Activated CD8-positive, alpha-beta memory T cell treated with anti-CD3 and anti-CD28 coated beads, Interleukin-2, amount 10 ng/mL, durations not matched to agents 7 days and 5 days (primary cell): ENCODE results near the gene NAT8L. TPM values are rescaled to one million over a fixed set of nuclear protein-coding genes. Genes with fewer than 3 reads are reported as not detected.

Experiments used
- ATAC-seq: fragments of 150-1000 bp; cut with Tn5 transposase; one replicate; pipeline ENCODE4 v1.10.0; 2021; ENCODE audit warnings: moderate library complexity
- CTCF ChIA-PET: fragments of 350-600 bp; sonication (Branson Sonifier 250); formaldehyde crosslinking; loops from one replicate; lab custom pipeline; 2021; ENCODE audit warnings: antibody characterized with exemption; lab: Charles Lee
- DNase-seq: peaks from one replicate; pipeline ENCODE4 v3.0.0-alpha.2; 2020
- H3K27ac Mint-ChIP-seq: one replicate; pipeline ENCODE4 v1.8.0; 2021; ENCODE audit warnings: mild to moderate bottlenecking, mixed read lengths
- H3K27me3 Mint-ChIP-seq: one replicate; pipeline ENCODE4 v1.8.0; 2021; ENCODE audit warnings: mixed read lengths
- H3K36me3 Mint-ChIP-seq: one replicate; pipeline ENCODE4 v1.8.0; 2021; ENCODE audit warnings: mild to moderate bottlenecking, mixed read lengths
- H3K4me1 Mint-ChIP-seq: one replicate; pipeline ENCODE4 v1.8.0; 2021; ENCODE audit warnings: mixed read lengths
- H3K4me3 Mint-ChIP-seq: one replicate; pipeline ENCODE4 v1.8.0; 2021; ENCODE audit warnings: mild to moderate bottlenecking, moderate library complexity, mixed read lengths
- H3K9me3 Mint-ChIP-seq: one replicate; pipeline ENCODE4 v1.8.0; 2022; ENCODE audit warnings: low read depth, mixed read lengths
- total RNA-seq, 2 experiments: library from RNA; stranded (reverse); gene quantifications; one replicate each; pipeline ENCODE4 v1.2.3, GENCODE V29; 2021

NAT8L gene
- total RNA-seq, 2 experiments from 2014 or later, result 0.09 to 0.40 TPM

DNA sequence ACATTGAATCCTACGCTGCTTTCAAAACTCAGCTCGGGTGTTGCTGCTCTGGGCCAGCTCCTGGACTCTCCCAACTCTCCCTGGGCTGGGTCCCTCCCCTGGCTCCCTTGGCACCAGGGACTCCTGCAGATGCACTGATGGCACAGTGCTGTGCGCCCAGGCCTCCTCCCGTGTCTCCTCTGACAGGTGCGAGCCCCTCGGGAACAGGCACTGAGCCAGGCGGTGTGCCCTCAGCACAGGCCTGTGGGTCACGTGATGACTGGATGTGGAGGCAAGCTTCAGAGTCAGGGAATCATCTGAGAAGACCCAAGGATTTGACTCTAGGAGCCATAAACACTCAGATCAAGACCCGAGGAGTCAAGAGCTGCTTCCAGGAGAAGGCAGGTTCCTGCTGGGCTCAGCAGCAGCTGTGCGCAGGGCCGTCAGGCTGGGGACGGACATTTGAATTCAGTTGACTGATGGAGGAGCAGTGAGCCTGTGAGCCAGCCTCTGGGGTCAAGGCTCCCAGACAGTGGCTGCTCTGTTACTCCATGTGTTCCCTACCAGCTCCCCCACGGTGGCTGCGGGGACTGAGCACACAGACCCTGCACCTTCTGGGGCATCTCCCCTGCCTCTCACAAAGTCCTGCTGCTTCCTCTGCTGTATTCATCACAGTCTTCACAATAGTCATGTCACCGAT is 33.0 kb downstream of the NAT8L start:
- ATAC-seq (no peak), DNase-seq (no peak)
- Mint-ChIP-seq H3K27me3 (peaks cover 17% of the 10 kb centered on the region), H3K4me1 (no peaks in the 10 kb centered on the region), H3K4me3 (no peak overlapping the region), H3K27ac (no peak overlapping the region), H3K9me3 (peaks cover 8% of the 10 kb centered on the region), H3K36me3 (peaks cover 4% of the 10 kb centered on the region)
- CTCF ChIA-PET, result no interaction called here

DNA sequence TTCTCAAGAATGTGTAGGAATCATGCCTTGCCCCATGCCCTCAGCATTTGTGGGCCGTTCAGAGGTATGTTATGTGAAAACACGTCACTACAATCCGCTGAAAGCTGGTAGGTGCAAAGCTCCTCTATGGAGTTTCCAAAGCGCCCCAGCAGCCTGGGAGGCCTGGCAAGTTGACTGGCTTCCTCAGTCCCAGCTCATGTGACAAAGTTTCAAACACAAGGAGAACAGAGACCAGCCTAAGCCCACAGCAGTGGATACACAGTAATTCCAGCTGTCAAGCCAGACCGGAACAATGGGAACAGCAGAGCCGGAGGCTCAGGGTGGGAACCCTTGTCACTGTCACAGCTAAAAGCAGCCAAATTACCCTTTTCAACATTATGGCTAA is 33.5 kb downstream of the NAT8L start:
- Mint-ChIP-seq H3K4me1 (no peaks in the 10 kb centered on the region), H3K27ac (no peak overlapping the region), H3K36me3 (peaks cover 4% of the 10 kb centered on the region), H3K27me3 (peaks cover 15% of the 10 kb centered on the region), H3K9me3 (peaks cover 8% of the 10 kb centered on the region), H3K4me3 (no peak overlapping the region)
- CTCF ChIA-PET, result no interaction called here
- DNase-seq, result no peak
- ATAC-seq, result no peak

DNA sequence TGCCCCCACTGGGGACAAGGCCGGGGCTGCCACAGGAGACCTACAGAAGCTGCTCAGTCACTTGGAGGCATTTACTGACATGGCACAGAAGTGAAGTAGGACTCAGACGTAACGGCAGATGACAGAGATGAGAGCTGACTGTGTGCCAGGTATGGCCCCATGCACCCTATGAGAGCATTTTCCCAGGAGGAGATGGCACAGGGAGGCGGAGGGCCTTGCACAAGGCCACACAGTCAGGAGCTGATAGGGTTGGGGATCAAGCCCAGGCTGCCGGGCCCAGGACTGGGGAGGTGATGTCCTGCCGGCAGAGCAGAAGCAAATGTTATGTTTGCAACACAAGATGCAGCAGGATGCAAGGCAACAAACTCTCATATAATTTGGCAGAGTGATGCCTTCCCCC is 34.1 kb downstream of the NAT8L start:
- Mint-ChIP-seq H3K4me3 (no peak overlapping the region), H3K27me3 (peaks cover 15% of the 10 kb centered on the region), H3K9me3 (peaks cover 8% of the 10 kb centered on the region), H3K27ac (no peak overlapping the region), H3K36me3 (peaks cover 4% of the 10 kb centered on the region), H3K4me1 (no peaks in the 10 kb centered on the region)
- CTCF ChIA-PET, result no interaction called here
- no peak for ATAC-seq
- no peak for DNase-seq

DNA sequence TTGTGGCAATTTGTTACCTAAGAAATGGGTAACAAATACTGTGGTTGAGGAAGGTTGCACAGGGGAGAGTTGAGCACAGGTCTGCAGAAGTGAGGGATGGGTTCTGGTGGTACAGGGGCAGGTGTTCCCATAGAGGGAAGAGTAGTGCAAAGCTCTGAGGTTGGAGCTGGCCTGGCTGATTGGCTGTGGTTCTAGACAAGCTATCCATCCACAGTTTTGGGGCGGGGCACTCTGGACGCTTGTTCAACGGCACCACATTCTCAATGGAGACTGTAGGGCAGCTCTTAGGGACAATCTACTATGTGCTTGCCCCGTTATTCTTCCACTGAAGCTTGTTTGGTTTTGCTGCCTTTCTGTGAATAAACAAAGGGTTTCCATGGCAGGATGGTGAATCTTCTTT is 35.4 kb downstream of the NAT8L start:
- ATAC-seq (no peak), DNase-seq (no peak)
- Mint-ChIP-seq H3K27me3 (peaks cover 10% of the 10 kb centered on the region), H3K36me3 (peaks cover 4% of the 10 kb centered on the region), H3K4me3 (no peak overlapping the region), H3K4me1 (no peaks in the 10 kb centered on the region), H3K27ac (no peak overlapping the region), H3K9me3 (peaks cover 8% of the 10 kb centered on the region)
- CTCF ChIA-PET, result no interaction called here

DNA sequence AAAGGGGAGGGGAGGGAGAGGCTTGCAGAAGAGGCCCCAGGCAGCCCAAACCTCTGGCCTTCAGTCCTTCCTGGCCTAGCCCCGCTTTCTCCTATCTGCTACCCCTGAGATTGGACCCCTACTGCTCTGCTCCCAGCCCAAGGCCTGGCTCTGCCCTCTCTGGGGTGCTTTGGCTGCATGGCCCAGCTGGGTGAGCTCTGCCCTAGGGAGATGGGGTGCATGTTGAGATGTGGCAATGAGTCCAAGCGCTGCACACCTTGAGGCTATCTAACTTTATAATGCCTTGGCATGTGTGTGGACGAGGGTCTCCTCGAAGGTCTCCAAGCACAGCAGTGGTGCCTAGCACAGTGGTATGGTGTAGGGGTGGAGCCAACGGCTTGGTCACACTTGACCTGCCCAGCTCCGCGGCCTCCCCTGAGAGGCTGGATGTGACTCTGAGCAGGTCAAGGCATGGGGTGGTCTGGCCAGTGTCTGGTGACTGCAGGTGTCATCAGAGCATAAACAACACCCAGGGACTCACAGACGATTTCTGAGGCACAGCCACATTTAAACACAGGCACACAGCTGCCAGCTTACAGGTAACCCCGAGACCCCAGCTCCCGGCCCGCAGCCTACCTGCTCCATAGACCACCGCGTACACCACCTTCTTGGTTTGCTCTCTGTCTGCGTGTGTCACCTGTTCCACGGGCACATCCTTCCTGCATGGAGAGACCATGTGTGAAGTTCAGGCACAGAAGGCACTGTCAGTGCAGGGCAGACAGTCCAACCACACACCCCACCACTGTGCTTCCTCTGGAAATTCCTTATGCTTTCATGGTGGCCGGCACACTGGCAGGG is 36.3 kb downstream of the NAT8L start:
- H3K36me3 Mint-ChIP-seq, result peaks cover 4% of the 10 kb centered on the region
- no peaks in the 10 kb centered on the region for H3K4me1 Mint-ChIP-seq
- DNase-seq (no peak), ATAC-seq (no peak)
- no peak overlapping the region for H3K4me3 Mint-ChIP-seq
- peaks cover 7% of the 10 kb centered on the region for H3K27me3 Mint-ChIP-seq
- CTCF ChIA-PET, result no interaction called here
- H3K27ac Mint-ChIP-seq, result no peak overlapping the region
- peaks cover 8% of the 10 kb centered on the region for H3K9me3 Mint-ChIP-seq

DNA sequence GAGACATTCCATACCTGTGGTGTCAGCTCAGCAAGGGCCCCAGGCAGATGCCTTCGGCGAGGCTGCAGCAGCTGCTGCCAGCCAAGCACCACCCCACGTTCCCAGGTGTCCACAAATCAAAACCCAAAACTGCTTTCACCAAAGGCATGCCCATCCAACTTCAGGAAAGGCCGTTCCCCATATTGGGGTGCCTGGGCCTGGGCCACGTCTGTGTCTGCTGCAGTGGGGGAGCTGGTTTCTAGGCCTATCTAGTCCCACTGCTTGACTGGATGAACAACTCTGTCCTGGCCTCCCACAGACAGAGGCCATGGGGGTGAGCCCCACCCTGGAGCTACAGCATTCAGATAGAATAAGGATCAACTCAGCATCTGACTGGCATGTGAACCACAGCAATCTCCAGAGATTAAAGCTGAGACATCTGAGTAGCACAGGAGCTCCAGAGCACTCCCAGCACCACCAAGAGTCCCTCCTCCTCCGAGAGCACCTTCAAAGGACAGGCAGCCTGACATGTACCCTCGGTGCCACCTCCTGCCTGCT is 37.0 kb downstream of the NAT8L start:
- no peak overlapping the region for H3K27ac Mint-ChIP-seq
- H3K27me3 Mint-ChIP-seq, result peaks cover 13% of the 10 kb centered on the region
- no peaks in the 10 kb centered on the region for H3K4me1 Mint-ChIP-seq
- no peak for ATAC-seq
- CTCF ChIA-PET, result no interaction called here
- DNase-seq, result no peak
- peaks cover 8% of the 10 kb centered on the region for H3K9me3 Mint-ChIP-seq
- no peak overlapping the region for H3K4me3 Mint-ChIP-seq
- peaks cover 4% of the 10 kb centered on the region for H3K36me3 Mint-ChIP-seq

DNA sequence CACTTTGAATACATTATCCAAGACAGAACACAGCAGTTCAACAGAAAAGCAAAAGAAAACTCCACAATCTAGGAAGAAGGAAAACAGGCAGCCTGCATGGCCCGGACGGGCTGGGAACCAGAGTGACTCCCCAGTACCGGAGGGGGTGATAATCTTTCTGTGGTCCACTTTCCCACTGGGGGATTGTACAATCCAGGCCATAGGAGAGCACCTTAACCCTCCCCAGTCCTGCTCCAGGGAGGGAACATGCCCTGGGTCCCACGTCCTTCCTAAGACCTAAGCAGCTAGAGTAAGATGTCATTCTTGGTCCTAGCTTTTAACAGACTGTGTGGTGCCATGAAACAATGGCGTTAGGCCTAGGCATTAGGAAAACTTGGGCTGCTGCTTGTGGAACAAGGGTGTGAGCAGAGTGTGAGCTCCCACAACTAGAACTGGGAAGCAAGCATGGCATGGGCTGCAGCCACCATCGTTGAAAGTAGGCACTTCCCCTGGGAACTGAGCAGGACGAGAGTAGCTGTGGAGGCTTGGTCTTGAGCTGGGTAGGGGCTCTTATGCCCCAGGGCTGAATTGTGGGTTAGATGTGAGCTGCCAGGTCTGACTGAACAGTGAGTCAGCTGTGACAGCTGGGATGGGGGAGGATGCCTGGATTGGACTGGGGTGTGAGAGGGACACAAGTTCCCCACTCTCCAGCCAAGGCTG is 42.4 kb downstream of the NAT8L start:
- CTCF ChIA-PET, result interaction anchor here (1.1 kb wide), 1 partner anchor 51 kb away, joined by 3 read pairs; no protein-coding TSS in a partner anchor
- no peak for ATAC-seq

DNA sequence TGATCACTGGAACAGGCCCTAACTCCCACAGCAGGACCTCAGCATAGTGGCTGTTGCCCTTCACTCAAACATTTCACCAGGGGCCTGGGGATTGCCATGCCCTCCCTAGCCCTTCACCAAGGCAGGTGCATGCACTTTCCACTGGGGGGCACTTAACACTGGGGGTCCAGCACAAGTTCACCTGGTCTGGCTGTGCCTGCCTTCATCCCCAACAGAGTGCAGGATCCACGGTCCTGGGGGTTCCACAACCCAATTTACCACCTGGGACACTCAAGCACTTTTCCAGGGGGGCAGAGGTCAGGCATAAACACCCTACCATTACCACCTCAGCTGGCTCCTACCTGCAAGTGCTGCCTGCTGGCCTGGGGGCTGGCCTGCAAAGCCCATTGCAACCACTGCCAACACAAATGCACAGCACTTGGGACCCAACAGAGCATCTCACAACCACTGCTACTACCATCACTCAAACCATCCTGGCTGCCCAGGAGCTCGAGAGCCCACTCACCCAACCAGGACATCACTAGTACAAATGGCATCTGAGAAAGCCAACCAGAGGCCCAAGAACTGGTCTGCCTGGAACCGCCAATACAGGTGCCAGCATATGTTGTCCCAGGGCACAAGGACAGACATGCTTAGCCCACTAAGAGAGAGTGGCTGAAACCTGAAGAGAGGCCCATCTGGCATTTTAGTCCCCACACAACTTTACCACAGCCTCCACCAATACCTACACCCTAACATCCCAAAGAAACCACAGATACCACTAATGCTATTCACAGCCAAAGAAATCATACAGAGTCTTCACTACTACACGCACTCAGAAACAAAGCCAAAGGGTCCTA is 43.1 kb downstream of the NAT8L start:
- ATAC-seq (no peak), DNase-seq (no peak)
- CTCF ChIA-PET, result no interaction called here
- H3K36me3 Mint-ChIP-seq, result peaks cover 12% of the 10 kb centered on the region
- peaks cover 8% of the 10 kb centered on the region for H3K9me3 Mint-ChIP-seq
- H3K27me3 Mint-ChIP-seq, result peaks cover 19% of the 10 kb centered on the region
- H3K27ac Mint-ChIP-seq, result no peak overlapping the region
- H3K4me1 Mint-ChIP-seq, result peaks cover 7% of the 10 kb centered on the region
- H3K4me3 Mint-ChIP-seq, result no peak overlapping the region

More for the DNA sequence above, 42.4 kb downstream of the NAT8L start:
- no peak overlapping the region for H3K27ac Mint-ChIP-seq
- DNase-seq, result no peak
- H3K27me3 Mint-ChIP-seq, result peaks cover 19% of the 10 kb centered on the region
- H3K4me1 Mint-ChIP-seq, result peaks cover 7% of the 10 kb centered on the region
- H3K4me3 Mint-ChIP-seq, result no peak overlapping the region
- H3K36me3 Mint-ChIP-seq, result peaks cover 15% of the 10 kb centered on the region
- peaks cover 12% of the 10 kb centered on the region for H3K9me3 Mint-ChIP-seq

DNA sequence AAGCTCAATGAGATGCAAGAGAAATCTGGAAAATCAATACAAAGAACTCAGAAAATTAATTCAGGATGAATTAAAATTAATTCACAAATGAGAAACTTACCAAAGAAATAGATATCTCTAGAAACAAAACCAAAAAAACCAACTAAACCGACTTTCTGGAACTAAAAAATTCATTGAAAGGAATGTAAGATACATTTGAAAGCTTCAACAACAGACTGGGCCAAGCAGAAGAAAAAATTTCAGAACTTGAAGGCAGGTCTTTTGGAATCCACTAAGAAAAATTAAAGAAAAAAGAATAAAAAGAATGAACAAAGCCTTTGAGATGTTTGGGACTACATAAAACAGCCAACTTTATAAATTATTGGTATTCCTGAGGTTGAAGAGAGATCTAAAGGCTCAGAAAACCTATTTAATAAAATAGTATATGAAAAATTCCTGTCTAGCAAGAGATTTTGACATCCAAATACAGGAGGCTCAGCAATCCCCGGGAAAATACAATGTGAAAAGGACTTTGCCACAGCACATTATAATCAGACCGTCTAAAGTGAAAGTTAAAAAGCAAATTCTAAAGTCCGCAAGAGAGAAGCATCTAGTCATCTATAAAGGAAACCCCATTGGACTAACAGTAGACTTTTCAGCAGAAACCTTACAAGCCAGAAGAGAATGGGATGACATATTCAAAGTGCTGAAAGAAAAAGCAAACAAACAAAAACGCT is 44.2 kb downstream of the NAT8L start:
- Mint-ChIP-seq H3K9me3 (peaks cover 8% of the 10 kb centered on the region), H3K36me3 (peaks cover 12% of the 10 kb centered on the region), H3K4me1 (peaks cover 7% of the 10 kb centered on the region), H3K4me3 (no peak overlapping the region), H3K27ac (no peak overlapping the region), H3K27me3 (peaks cover 22% of the 10 kb centered on the region)
- DNase-seq (no peak), ATAC-seq (no peak)
- CTCF ChIA-PET, result no interaction called here

DNA sequence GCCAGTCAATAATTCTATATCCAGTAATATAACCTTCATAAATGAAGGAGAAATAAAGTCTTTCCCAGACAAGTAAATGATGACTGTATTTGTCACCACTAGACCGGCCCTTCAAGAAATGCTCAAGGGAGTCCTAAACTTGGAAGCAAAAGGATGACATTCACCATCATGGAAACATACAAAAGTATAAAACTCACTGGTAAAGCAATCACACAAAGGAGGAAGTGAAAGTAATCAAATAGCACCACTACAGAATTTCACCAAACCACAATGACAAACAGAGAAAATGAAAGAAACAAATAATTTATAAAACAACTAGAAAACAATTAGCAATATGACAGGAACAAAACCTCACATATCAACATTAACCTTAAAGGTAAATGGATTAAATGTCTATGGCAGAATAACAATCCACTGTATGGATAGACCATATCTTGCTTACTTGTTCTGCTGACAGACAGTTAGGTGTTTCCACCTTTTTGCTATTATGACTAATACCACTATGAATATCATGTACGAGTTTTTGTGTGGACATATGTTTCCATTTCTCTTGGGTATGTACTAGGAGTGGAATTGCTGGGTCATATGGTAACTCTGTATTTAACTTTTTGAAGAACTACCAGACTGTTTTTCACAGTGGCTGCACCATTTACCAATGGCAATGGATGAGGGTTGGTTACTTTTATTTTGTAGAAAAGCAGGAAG is 44.9 kb downstream of the NAT8L start:
- H3K9me3 Mint-ChIP-seq, result peaks cover 8% of the 10 kb centered on the region
- H3K27ac Mint-ChIP-seq, result no peak overlapping the region
- no peak overlapping the region for H3K4me3 Mint-ChIP-seq
- DNase-seq, result no peak
- peaks cover 12% of the 10 kb centered on the region for H3K36me3 Mint-ChIP-seq
- CTCF ChIA-PET, result no interaction called here
- H3K4me1 Mint-ChIP-seq, result peaks cover 7% of the 10 kb centered on the region
- peaks cover 29% of the 10 kb centered on the region for H3K27me3 Mint-ChIP-seq
- ATAC-seq, result peak; percentile 20

DNA sequence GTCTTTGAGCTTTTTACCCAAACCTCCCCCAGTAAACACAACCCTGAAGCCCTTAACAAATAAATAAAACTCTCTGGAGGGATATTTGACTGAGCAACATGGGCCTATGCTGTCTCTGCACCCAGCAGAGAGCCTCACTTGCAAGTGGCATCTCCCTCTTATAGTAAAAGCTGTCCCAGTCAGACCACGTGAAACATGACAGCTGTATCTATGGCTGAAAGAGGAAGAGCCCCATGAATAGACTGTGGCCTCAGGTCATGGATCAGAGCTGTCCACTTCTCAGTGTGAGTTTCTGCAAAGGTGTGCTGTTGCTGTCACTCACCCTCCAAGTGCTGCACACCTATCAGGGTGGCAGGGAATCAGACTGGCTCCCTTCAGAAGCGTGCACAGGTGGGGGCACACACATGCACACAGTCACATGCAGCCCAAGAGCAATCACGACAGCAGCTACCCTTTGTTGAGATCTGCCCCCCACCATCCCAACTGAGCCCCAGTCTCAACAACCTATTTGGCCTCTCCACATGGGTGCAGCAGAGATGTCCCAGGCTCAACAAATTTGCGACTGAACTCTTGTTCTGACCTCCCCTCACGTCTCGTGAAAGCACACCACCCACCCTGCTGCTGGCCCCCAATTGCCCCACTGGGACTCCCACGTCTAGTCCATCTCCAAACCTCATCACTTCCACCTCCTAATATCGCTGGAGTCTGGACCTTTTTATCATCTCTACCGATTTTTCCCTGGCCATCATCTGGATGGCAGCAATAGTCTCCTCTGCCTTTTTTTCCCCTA is 45.6 kb downstream of the NAT8L start:
- CTCF ChIA-PET, result no interaction called here
- H3K36me3 Mint-ChIP-seq, result peaks cover 12% of the 10 kb centered on the region
- H3K9me3 Mint-ChIP-seq, result peaks cover 8% of the 10 kb centered on the region
- peaks cover 30% of the 10 kb centered on the region for H3K27me3 Mint-ChIP-seq
- peaks cover 7% of the 10 kb centered on the region for H3K4me1 Mint-ChIP-seq
- H3K27ac Mint-ChIP-seq, result no peak overlapping the region
- H3K4me3 Mint-ChIP-seq, result no peak overlapping the region
- ATAC-seq (no peak), DNase-seq (no peak)
